Suprapubic skin (tissue), 4 donors: ENCODE measurements around the gene SPRY4. TPM values are rescaled to one million over a fixed set of nuclear protein-coding genes. Genes with fewer than 3 reads are reported as not detected.
"Not testable (repeated sequence)": the region's sequence is repeated elsewhere in the genome, so short reads cannot be mapped to it uniquely, and the experiment has no call there.

ENCODE experiments used
- DNase-seq, 2 donors: peaks; one replicate each; pipeline ENCODE4 v3.0.0-alpha.2; 2019; ENCODE audit warnings: low spot score in 2 of 2
- H3K27ac ChIP-seq: fragments of 200-600 bp; sonication (generic); one replicate; pipeline ENCODE4 v1.5.1; 2019
- H3K27me3 ChIP-seq: fragments of 200-600 bp; sonication (generic); one replicate; pipeline ENCODE4 v1.5.1; 2019
- H3K36me3 ChIP-seq: fragments of 200-600 bp; sonication (generic); one replicate; pipeline ENCODE4 v1.5.1; 2019
- H3K4me1 ChIP-seq: fragments of 200-600 bp; sonication (generic); one replicate; pipeline ENCODE4 v1.5.1; 2019
- H3K4me3 ChIP-seq: fragments of 200-600 bp; sonication (generic); one replicate; pipeline ENCODE4 v1.5.1; 2019; ENCODE audit warnings: mild to moderate bottlenecking
- H3K9me3 ChIP-seq: fragments of 200-600 bp; sonication (generic); one replicate; pipeline ENCODE4 v1.5.1; 2019
- EP300 ChIP-seq: sonication (generic); formaldehyde crosslinking; IDR thresholded peaks from one replicate; pipeline ENCODE4 v1.6.1; 2017; ENCODE audit warnings: antibody characterized with exemption
- POLR2A ChIP-seq, 2 donors: fragments of 450-650 bp; IDR thresholded peaks; one replicate each; pipeline ENCODE4 v1.6.1; 2017; ENCODE audit warnings: antibody characterized with exemption in 2 of 2, mild to moderate bottlenecking in 2 of 2, moderate library complexity in 2 of 2
- POLR2AphosphoS5 ChIP-seq, 3 donors: sonication (generic); formaldehyde crosslinking; IDR thresholded peaks; one replicate each; pipeline ENCODE4 v1.6.1; 2017; ENCODE audit warnings: antibody characterized with exemption in 3 of 3
- WGBS: methylation state at CpG from one replicate; pipeline ENCODE4 v1.1.5; 2018; 5-methylcytosine and 5-hydroxymethylcytosine counted together
- total RNA-seq, 4 donors: library from RNA; depleted of rRNA; stranded (reverse); fragments of >200 nt; gene quantifications; one replicate each; pipeline ENCODE4 v1.1.0, GENCODE V29; 2016
- TF ChIP-seq, protein P1 (sequence below), 2 donors: fragments of 200-600 bp in 1 of 2; fragments of 450-650 bp in 1 of 2; sonication (generic) in 1 of 2; IDR thresholded peaks; one replicate each; pipeline ENCODE4 v1.5.1; 2016 to 2019; ENCODE audit warnings: antibody characterized with exemption in 2 of 2, mild to moderate bottlenecking in 1 of 2, moderate library complexity in 1 of 2

The SPRY4 gene
- total RNA-seq, 4 donors from 2014 or later: 4.2 to 7.9 (median 4.9) TPM

DNA sequence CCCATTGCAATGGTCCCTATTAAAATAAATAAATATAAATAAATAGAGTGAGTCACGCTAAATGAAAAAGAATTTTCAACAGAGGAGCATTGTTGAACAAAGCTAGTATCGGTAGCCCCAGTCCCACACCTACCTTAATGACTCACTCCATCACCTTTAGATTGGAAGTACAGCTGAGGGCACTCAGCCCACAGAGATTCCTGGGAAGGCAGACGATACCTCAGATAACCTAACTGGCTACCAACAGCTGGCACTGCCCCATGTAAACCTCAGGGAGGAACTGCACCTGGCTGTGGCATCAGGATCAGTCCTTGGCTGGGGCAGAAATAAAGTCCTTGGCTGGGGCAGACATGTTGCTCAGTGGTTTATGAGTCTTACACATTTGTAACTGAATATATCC is 49.3 kb downstream of the SPRY4 start:
- 38% methylated on average over 3 of the region's 3 CpGs for WGBS
- H3K9me3 ChIP-seq: no peaks in the 10 kb centered on the region
- no peak for DNase-seq
- H3K36me3 ChIP-seq: no peaks in the 10 kb centered on the region
- H3K4me1 ChIP-seq: peaks cover 1% of the 10 kb centered on the region
- no peak overlapping the region for H3K4me3 ChIP-seq
- TF ChIP-seq, protein P1, sequence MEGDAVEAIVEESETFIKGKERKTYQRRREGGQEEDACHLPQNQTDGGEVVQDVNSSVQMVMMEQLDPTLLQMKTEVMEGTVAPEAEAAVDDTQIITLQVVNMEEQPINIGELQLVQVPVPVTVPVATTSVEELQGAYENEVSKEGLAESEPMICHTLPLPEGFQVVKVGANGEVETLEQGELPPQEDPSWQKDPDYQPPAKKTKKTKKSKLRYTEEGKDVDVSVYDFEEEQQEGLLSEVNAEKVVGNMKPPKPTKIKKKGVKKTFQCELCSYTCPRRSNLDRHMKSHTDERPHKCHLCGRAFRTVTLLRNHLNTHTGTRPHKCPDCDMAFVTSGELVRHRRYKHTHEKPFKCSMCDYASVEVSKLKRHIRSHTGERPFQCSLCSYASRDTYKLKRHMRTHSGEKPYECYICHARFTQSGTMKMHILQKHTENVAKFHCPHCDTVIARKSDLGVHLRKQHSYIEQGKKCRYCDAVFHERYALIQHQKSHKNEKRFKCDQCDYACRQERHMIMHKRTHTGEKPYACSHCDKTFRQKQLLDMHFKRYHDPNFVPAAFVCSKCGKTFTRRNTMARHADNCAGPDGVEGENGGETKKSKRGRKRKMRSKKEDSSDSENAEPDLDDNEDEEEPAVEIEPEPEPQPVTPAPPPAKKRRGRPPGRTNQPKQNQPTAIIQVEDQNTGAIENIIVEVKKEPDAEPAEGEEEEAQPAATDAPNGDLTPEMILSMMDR (IDR thresholded peaks at IDR 0.05): no peak
- TF ChIP-seq EP300 (no peak), POLR2AphosphoS5 (IDR thresholded peaks at IDR 0.05) (no peak), POLR2A (IDR thresholded peaks at IDR 0.05) (no peak)
- no peak overlapping the region for H3K27ac ChIP-seq
- H3K27me3 ChIP-seq: no peaks in the 10 kb centered on the region

DNA sequence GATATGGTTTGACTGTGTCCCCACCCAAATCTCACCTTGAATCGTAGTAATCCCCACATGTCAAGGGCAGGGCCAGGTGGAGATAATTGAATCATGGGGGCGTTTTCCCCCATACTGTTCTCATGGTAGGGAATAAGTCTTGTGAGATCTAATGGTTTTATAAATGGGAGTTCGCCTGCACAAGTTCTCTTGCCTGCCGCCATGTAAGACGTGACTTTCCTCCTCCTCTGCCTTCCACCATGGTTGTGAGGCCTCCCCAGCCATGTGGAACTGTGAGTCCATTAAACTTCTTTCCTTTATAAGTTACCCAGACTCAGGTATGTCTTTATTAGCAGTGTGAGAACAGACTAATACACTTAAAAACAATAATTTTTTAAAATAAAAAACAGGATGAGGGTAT is 52.2 kb downstream of the SPRY4 start:
- 91% methylated on average over 5 of the region's 5 CpGs for WGBS

DNA sequence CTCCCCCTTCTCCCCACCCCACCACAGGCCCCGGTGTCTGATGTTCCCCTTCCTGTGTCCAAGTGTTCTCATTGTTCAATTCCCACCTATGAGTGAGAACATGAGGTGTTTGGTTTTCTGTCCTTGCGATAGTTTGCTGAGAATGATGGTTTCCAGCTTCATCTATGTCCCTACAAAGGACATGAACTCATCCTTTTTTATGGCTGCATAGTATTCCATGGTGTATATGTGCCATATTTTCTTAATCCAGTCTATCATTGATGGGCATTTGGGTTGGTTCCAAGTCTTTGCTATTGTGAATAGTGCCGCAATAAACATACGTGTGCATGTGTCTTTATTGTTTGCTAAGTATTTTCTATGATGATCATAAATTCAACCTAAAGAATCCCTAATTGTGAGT is 60.7 kb downstream of the SPRY4 start:
- not testable (repeated sequence) for H3K36me3 ChIP-seq, H3K4me1 ChIP-seq, H3K4me3 ChIP-seq, H3K27ac ChIP-seq, H3K9me3 ChIP-seq, DNase-seq, H3K27me3 ChIP-seq
- 94% methylated on average over 4 of the region's 4 CpGs for WGBS

More for the DNA sequence above, 52.2 kb downstream of the SPRY4 start:
- H3K4me3 ChIP-seq, H3K4me1 ChIP-seq, H3K9me3 ChIP-seq, H3K36me3 ChIP-seq, DNase-seq, H3K27ac ChIP-seq, H3K27me3 ChIP-seq: not testable (repeated sequence)

DNA sequence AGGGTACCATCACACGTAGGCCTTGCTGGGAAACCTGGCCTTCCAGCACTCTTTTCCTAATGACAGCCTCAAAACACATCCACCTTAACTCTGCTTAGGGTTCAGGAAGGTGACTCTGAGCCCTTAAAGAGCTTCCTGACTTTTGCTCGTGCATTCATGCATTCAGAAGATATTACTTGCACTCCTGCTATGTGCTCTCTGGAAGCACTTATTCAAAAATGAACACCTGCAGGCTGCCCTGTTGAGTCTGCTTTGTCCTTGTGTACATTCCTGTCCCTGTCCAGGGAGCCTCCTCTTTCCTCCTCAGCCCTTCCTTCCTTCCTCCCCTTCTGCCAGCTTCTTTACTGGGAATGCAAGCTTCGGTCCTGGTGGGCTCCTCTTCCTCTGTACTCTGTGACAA is 61.5 kb downstream of the SPRY4 start:
- Histone ChIP-seq H3K4me3 (no peak overlapping the region), H3K27me3 (no peaks in the 10 kb centered on the region), H3K4me1 (no peaks in the 10 kb centered on the region), H3K9me3 (no peaks in the 10 kb centered on the region), H3K27ac (no peak overlapping the region), H3K36me3 (no peaks in the 10 kb centered on the region)
- TF ChIP-seq POLR2AphosphoS5 (IDR thresholded peaks at IDR 0.05) (no peak), POLR2A (IDR thresholded peaks at IDR 0.05) (no peak)
- TF ChIP-seq, protein P1 (IDR thresholded peaks at IDR 0.05): no peak
- 79% methylated on average over 3 of the region's 3 CpGs for WGBS
- DNase-seq: no peak

DNA sequence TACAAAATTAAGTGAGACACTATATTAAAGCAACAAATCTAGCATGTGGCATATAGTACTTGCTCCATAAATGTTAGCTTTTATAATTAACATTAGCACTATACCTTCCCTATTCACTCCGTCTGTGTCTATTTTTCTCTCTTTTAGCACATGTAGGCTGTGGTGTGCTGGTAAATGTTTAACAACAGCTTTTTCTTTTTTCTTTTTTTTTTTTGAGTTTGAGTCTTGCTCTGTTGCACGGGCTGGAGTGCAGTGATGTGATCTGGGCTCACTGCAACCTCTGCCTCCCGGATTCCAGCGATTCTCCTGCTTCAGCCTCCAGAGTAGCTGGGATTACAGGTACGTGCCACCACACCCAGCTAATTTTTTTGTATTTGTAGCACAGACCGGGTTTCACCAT is 62.1 kb downstream of the SPRY4 start:
- Histone ChIP-seq H3K4me3 (no peak overlapping the region), H3K27me3 (no peaks in the 10 kb centered on the region), H3K9me3 (no peaks in the 10 kb centered on the region), H3K27ac (no peak overlapping the region), H3K4me1 (no peaks in the 10 kb centered on the region), H3K36me3 (no peaks in the 10 kb centered on the region)
- WGBS: 92% methylated on average over 6 of the region's 6 CpGs
- no peak for DNase-seq
- no peak for TF ChIP-seq POLR2A (IDR thresholded peaks at IDR 0.05)
- TF ChIP-seq POLR2AphosphoS5 (IDR thresholded peaks at IDR 0.05): no peak
- no peak for TF ChIP-seq EP300
- TF ChIP-seq, protein P1 (IDR thresholded peaks at IDR 0.05): no peak

Other genes starting within 250 kb of the SPRY4 start
- gene NDFIP1, start 216.2 kb downstream of the SPRY4 start, total RNA-seq: 100 to 1,000 TPM in 1 of 4 donors, 10 to 100 TPM in 3; 57.8 to 116 (median 75.7) TPM